HCEC 1CT (cell line): ENCODE results near the gene LY9.

ENCODE experiments used
- DNase-seq: peaks from one replicate; pipeline ENCODE4 v3.0.0-alpha.2; 2017

The LY9 gene, protein sequence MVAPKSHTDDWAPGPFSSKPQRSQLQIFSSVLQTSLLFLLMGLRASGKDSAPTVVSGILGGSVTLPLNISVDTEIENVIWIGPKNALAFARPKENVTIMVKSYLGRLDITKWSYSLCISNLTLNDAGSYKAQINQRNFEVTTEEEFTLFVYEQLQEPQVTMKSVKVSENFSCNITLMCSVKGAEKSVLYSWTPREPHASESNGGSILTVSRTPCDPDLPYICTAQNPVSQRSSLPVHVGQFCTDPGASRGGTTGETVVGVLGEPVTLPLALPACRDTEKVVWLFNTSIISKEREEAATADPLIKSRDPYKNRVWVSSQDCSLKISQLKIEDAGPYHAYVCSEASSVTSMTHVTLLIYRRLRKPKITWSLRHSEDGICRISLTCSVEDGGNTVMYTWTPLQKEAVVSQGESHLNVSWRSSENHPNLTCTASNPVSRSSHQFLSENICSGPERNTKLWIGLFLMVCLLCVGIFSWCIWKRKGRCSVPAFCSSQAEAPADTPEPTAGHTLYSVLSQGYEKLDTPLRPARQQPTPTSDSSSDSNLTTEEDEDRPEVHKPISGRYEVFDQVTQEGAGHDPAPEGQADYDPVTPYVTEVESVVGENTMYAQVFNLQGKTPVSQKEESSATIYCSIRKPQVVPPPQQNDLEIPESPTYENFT

DNA sequence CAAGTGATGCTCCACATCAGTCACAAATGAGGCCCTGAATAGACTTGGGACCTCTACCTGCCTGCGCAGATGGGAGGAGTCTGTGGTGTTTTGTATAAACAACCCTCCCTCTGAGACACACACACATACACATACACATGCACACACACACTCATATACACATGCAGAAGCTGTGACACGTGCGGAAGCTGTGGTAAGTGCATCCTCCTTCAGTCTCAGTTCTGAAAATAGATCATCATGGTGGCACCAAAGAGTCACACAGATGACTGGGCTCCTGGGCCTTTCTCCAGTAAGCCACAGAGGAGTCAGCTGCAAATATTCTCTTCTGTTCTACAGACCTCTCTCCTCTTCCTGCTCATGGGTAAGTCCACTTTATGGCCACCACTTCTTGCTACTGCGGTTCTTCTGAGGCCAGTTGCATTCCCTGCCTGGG is at the start of gene LY9:
Gene LY9, plus strand, starts transcription at position 224 of the 433 bp plus-strand sequence. Its CDS starts 14 bp downstream, at position 238.
- DNase-seq = no peak

DNA sequence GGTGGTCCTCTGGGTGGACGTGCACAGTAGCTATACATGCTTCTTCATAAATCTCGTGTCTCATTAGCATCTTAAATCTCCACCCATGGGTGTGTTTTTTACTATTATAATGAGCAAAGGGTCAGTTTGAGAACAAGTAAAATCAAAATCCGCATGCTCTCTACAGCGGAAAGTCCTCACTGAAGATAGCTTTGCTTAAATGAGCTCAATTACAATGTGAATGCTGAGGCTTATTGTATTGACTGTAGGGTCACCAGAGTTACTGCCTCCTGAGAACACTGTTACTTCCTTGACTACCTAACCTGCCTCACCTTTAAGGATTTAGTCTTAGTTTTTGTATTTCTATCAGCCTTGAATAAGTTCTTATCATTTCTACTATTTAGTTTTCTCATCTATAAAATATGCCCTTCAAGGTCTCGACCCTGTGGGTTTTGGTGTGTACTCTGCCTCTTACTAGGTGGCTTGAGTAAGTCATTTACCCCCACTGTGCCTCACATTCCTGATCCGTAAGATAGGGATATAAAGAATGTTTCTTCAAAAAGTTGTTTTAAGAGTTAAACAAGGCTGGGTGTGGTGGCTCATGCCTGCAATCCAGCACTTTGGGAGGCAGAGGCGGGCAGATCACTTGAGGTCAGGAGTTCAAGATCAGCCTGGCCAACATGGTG is 49.0 kb upstream of the LY9 start:
- DNase-seq = no peak

DNA sequence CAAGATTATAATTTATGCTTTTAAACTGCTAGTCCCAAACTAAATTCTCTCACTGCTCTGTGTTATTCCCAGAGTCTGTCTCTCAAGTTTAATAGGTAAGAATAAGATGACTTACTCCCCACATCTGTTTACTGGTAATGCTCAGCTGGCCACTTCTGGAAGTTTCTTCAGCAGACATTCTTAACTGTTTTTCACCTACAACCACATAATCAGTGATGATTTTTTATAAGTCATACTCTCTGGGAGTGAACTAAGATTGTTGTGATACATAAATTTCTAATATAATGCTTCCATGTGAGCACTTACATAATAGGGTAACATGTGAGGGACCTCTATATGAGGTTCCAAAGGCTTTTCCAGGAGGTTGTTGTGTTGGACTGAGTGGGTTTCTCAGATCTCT is 48.3 kb upstream of the LY9 start:
- DNase-seq = peak; percentile 4

DNA sequence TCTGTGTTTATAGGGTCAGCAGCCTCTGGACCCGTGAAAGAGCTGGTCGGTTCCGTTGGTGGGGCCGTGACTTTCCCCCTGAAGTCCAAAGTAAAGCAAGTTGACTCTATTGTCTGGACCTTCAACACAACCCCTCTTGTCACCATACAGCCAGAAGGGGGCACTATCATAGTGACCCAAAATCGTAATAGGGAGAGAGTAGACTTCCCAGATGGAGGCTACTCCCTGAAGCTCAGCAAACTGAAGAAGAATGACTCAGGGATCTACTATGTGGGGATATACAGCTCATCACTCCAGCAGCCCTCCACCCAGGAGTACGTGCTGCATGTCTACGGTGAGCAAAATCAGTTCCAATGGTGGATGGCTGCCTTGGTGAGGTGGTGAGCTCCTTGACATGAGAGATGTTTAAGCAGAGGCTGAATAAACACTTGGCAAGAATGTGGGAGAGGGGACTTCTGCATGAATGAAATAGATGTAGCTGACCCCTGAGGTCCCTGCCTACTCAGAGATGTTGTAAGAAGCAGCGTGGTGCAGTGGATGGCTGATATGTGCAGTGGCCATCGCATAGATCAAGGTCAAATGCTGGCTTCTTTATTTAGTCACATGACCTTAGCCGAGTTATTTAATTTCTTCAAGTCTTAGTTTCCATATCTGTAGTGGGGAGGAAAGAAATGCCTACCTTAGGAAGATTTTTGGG is 47.6 kb upstream of the LY9 start:
- peak; percentile 65 for DNase-seq

- DNase-seq = peak; percentile 25
Measured at GRCh38 chr1:160748878-160749269, 47.1 kb upstream of the LY9 start.

DNA sequence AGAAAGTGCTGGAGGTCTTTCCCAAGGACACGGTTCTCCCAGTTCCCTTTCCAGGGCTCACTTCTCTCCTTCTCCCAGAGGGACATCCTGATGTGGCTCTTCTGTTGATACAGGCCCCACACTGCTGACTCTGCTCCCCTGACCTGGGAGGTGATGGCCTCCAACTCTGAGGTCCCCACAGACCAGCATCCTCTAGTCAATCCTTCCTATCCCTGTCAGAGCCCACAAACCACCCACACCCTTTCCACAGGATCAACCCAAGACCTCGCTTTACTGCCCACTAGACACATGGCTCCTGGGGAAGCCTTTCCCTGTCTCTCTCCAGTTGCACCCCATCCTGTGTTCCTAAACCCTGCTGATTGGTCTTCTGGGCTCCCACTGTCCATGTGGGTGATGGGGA is 45.4 kb upstream of the LY9 start:
- DNase-seq = no peak

- DNase-seq = no peak
Measured at GRCh38 chr1:160752406-160752805, 43.6 kb upstream of the LY9 start.

- DNase-seq = no peak
Measured at GRCh38 chr1:160752924-160753323, 43.0 kb upstream of the LY9 start.

- no peak for DNase-seq
Measured at GRCh38 chr1:160753594-160753993, 42.4 kb upstream of the LY9 start.

DNA sequence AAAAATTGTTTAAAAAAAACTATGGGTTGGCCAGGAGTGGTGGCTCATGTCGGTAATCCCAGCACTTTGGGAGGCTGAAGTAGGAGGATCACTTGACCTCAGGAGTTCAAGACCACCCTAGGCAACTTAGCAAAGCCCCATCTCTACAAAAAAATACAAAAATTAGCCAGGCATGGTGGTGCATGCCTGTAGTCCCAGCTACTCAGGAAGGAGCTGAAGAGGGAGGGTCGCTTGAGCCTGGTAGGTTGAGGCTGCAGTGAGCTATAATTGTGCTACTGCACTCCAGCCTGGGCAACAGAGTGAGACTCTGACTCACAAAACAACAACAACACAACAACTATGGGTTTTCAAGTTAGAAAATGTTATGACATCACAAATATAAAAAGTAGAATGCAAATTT is 40.5 kb upstream of the LY9 start:
- no peak for DNase-seq

DNA sequence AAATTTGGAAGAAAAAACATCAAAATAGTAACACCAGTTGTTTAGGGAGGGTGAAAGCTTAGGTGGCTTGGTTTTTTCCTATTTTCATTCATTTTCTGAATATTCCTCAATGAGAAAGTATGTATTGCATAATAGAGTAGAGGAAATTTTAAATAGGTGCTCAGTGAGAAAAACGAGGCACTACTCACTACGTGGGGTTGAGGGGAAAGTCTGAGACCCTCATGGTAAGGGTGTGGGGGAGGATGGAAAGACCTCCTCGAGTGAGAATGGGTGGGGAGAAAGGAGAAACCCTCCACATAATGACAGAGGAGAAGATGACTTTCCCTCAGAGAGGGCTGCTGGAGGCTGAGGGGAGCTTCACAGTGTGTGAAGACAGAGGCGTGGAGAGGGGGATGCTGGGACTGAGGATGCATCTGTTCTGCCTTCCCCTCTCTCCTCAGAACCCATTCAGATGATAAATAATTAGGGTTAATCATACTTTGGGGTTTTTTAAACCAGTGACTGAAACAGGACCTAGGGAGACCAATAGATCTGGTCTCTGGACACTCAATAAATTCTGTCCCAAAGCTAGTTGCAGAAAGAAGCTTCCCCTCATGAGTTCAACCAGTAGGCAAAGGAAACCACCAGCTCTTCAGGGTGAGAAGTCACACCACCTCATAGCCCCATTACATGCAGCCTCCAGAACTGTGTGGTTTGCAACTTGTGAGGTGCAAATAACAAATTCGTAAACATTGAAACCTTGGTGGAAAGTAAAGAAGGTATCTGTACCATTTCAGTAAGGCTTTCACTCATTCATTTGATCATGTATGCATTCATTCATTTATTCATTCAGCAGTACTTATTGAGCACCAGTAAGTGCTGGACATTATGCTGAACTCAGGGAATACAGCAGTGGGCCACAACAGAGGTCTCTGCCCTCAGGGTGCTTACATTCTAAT is 39.8 kb upstream of the LY9 start:
- no peak for DNase-seq

- DNase-seq = no peak
Measured at GRCh38 chr1:160756849-160757201, 39.1 kb upstream of the LY9 start.

- DNase-seq = no peak
Measured at GRCh38 chr1:160758521-160758920, 37.5 kb upstream of the LY9 start.

GRCh38 chr1:160759740-160760139 is 36.2 kb upstream of the LY9 start:
- DNase-seq = no peak

DNA sequence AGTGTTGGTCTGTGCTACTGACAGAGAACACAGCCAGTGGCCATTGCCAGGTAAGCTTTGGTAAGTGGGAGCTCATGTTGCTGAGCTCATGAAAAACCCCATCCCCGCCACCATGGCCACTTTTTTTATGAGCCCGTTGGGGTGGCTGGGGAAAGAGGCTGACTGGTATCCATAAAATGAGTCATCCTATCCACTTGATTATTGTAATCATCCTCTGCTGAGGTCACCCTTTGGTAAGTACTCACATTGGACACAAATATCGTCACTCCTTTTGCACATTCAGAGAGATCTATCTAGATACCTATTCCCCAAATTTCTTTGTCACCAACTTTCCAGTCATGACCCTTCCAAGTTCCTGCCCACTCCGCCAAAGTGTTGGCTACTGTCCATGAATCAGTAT is 34.9 kb upstream of the LY9 start:
- no peak for DNase-seq

GRCh38 chr1:160761886-160762285 is 34.1 kb upstream of the LY9 start:
- no peak for DNase-seq

GRCh38 chr1:160763993-160764392 is 32.0 kb upstream of the LY9 start:
- DNase-seq = no peak

- DNase-seq = no peak
Measured at GRCh38 chr1:160767395-160768294, 28.3 kb upstream of the LY9 start.

DNA sequence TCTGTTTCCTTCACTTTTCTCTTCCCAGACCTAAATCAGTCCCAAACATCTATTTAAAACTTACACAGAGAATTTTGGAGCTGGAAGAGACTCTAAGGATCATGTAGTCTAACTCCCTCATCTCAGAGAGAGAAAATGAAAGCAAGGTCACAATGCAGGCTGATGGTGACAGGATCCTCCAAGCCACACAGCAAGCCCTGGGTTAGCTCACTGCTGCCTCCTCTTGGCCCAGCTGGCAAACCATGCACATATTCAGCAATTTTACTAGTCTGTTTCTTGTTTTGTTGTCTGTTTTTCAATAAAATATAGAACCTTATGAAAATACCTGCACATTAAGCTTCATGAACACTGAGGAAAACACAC is 27.7 kb upstream of the LY9 start:
- DNase-seq = peak; percentile 25

- no peak for DNase-seq
Measured at GRCh38 chr1:160772331-160772730, 23.6 kb upstream of the LY9 start.

DNA sequence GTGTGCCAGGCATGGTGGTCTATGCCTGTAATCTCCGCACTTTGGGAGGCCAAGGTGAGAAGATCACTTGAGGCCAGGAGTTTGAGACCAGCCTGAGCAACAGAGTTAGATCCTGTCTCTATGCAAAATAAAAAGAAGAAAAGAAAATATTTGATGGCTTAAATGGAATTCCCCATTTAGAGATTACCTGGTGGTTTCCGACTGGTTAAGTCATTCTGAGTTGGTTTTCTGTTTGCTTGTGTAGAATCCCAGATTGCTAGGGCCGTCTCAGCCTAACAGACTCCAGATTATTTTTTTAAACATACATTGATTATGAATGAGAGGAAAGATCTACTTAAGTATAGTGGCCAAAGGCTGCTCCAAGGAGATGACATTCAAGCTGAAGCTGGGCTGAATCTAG is 22.9 kb upstream of the LY9 start:
- no peak for DNase-seq
